Stimulated activated CD8-positive, alpha-beta memory T cell treated with anti-CD3 and anti-CD28 coated beads, Interleukin-7, amount 100 ng/mL, for 24 hours (primary cell): ENCODE results near the gene C1QTNF12.

Experiments
- DNase-seq: peaks from one replicate; pipeline ENCODE4 v3.0.0-alpha.2; 2020; ENCODE audit warnings: low read depth

Gene C1QTNF12

GRCh38 chr1:1213345-1214265 lies 32.9 kb downstream of the C1QTNF12 start, which contains the start of gene TNFRSF4:
Gene TNFRSF4 (minus strand): TSS chr1:1214153. CDS start chr1:1214127, 26 bp downstream.
- no peak for DNase-seq

- DNase-seq: no peak
Observed at GRCh38 chr1:1212780-1213344, 33.7 kb downstream of the C1QTNF12 start.

GRCh38 chr1:1211541-1212441 lies 34.7 kb downstream of the C1QTNF12 start:
- no peak for DNase-seq

- no peak for DNase-seq
Observed at GRCh38 chr1:1210726-1211540, 35.6 kb downstream of the C1QTNF12 start.

GRCh38 chr1:1208713-1209433 lies 37.6 kb downstream of the C1QTNF12 start:
- no peak for DNase-seq

GRCh38 chr1:1207571-1207892 lies 39.0 kb downstream of the C1QTNF12 start:
- no peak for DNase-seq

- DNase-seq: no peak
Observed at GRCh38 chr1:1206966-1207531, 39.5 kb downstream of the C1QTNF12 start.

GRCh38 chr1:1206376-1206965 lies 40.1 kb downstream of the C1QTNF12 start, which contains the start of gene TNFRSF18:
Gene TNFRSF18 (minus strand): TSS chr1:1206592. CDS start chr1:1206571, 21 bp downstream.
- no peak for DNase-seq

GRCh38 chr1:1205769-1206375 lies 40.6 kb downstream of the C1QTNF12 start:
- DNase-seq: no peak

GRCh38 chr1:1204998-1205768 lies 41.3 kb downstream of the C1QTNF12 start:
- no peak for DNase-seq

- DNase-seq: no peak
Observed at GRCh38 chr1:1204425-1204920, 42.0 kb downstream of the C1QTNF12 start.

- no peak for DNase-seq
Observed at GRCh38 chr1:1203561-1204424, 42.7 kb downstream of the C1QTNF12 start.

- no peak for DNase-seq
Observed at GRCh38 chr1:1202831-1203560, 43.5 kb downstream of the C1QTNF12 start.

- DNase-seq: peak; percentile 61
Observed at GRCh38 chr1:1200876-1201810, 45.4 kb downstream of the C1QTNF12 start.

GRCh38 chr1:1199961-1200875 lies 46.3 kb downstream of the C1QTNF12 start:
- no peak for DNase-seq
